Measurements from ENCODE around the gene ELAC2.

ELAC2 gene

DNA sequence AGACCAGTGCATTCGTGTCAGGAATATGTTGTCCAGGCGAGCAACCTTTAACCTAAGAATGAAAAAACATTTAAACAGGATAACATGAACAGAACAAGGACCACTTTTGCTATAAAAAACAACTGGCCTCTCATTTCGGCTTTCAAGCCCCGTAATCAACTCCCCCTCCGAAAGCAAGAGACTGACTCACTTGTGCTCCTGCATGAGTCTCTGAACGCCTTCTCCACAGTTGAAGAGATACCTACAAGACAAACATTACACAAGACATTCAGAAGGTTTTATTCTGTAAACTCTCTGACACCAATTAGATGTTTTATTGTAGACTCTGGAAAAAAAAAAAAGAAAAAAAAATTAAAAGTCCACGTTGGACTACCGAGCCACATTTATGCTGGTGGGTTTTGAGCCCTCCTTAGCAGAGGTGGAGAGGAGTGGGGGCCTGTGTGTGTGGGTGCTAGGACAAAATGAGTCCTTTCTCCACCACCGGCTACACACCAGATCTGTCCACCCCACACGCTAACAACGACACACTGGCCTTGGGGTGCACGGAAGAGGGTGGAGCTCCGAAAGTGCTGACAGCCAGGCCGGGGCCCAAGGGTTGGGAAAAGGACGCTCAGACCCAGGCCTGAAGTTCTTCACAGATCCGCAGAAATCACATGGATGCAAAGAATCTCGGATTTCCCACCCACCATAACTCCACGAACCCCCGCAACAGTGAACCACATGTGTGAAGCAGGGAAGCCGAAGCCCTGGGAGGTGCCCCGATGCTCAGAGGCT is 759 bp downstream of the ELAC2 start:
- DNase-seq: no peak

GRCh38 chr17:13014801-13015200 is 3.0 kb downstream of the ELAC2 start:
- DNase-seq: no peak

- no peak for DNase-seq
These were observed 6.9 kb downstream of the ELAC2 start for GRCh38 chr17:13010959-13011358.

DNA sequence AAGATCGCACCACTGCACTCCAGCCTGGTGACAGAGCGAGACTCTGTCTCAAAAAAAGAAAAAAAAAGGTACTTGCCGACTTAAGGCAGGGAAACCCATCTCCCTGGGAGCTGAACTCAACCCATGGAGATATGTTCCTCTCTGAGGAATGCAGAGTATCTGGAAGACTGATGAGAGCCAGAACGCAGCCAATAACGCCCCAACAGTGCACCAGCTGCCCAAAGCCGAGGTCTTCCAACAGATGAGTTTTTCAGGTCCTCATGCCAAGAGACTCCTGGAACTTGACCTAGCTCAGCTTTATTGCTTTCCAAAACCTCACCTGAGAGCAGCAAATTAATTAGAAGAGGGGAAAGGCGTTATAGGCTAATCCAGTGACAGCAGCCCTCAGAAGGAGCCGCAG is 9.4 kb downstream of the ELAC2 start:
- DNase-seq: no peak

DNA sequence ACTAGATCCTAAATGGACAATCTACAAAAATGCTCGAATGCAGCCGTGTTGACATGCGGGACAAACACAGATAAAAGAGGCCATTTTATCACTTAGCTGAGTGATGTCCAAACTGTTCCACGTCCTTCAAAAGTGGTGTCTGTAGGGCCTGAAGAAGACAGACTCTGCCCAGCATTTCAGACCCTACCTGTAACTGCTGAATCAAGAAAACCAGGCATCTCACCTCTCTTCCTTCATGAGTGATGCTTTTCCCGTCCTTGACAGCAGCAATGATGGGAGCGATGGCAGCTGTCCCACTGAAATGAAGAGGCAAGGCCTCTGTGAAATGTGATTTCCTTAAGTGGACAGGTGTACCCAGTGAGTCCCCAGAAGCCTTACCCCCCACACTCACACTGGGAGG is 12.3 kb downstream of the ELAC2 start:
- DNase-seq: no peak

DNA sequence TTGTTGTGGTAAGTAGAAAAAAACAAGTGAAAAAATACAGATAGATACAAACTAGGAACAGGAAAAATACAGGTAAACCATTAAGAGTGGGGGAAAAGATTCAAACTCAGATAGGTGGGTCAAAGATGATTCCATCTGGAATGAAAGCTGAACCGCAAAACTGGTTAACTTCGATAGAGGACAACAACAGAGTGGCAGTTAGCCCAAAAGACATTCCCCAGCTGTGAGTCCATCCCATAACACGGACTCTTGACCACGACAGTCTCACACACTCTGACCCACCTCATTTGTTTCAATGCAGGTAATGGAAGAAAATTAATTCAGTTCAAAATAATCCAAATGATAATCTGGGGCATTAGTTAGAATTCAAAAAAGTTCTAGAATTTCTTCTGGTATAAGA is 13.5 kb downstream of the ELAC2 start:
- DNase-seq: no peak

DNA sequence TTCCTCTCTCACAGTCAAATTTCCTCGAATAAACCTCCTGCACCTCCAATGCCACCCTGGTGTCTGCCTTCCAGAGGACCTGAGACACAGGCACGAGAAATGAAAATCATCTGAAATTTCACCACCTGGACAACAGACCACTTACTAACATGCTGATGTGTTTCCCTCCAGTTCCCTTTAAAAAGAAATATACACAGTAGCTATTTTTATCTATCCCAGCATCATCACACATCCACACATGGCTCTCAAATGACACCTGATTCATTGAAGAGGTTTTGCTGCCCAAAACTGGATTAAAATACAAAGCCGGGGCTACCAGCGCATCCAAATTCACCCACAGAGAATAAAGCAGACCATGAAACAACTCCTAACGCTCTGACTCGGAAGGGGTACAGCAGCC is 13.9 kb downstream of the ELAC2 start:
- DNase-seq: no peak

DNA sequence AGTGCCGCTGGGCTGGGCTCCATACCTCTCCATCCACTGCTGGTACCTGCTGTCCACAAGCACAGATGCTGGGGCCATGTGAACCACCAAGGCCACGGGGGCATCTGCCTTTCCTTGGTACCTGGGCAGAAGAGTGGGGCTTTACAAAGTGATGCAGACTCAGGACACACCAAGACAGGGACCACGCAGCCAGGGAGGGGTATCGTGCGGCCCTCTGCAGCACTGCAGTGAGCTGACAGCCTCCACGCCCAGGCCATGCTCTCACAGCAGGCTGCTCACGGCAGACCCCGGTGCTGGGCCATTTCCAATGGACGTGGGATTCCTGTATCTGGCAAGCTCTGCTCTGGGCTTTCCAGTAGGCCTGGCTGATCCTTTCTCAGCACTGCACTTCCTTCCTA is 14.4 kb downstream of the ELAC2 start:
- no peak for DNase-seq

- no peak for DNase-seq
These were observed 14.9 kb downstream of the ELAC2 start for GRCh38 chr17:13002761-13003453.

DNA sequence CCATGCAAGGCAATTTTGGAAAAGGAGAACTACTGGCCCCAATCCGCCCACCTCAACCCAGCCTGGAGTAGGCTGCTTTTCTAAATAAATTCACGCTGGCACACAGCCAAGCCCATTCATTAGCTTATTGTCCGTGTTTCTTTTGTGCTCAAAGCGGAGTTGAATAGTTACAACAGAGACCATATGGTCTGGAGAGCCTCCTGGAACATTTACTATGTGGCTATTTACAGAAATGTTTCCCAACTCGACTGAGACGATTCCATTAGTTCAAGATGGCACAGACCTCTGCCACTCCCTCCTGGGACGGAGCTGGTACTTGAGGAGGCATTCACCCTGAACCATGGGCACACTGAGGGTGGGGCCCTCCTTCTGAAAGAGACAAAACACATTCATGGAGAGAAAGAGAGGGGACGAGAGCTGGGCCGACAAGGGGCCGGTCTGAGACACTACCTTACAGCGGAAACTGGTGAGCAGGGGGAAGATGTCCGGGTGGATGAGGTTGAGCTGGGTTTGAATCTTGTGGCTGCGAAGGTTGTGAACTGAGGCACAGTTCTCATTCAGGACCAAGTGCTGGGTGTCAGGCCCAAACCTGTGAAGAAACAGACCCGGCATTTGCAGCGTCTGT is 15.7 kb downstream of the ELAC2 start:
- DNase-seq: no peak

DNA sequence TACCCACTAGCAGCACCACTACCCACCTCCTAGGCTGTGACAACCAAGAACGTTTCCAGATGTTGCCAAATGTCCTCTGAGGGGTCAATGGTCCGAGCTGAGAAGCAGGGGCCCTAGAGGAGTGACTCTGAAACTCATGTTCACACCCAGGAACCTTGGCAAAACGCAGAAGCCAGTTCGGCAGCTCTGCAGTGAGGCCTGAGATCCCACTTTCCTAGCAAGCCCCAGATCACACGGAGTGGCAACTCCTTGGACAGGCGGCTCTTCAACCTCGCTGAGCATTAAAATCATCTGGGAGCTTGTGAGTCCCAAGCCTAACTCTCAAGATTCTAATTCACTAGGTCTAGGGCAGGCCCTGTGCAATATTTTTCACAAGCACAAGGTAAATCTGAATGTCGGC is 17.3 kb downstream of the ELAC2 start:
- DNase-seq: no peak

GRCh38 chr17:12998874-12999273 is 19.0 kb downstream of the ELAC2 start:
- no peak for DNase-seq

DNA sequence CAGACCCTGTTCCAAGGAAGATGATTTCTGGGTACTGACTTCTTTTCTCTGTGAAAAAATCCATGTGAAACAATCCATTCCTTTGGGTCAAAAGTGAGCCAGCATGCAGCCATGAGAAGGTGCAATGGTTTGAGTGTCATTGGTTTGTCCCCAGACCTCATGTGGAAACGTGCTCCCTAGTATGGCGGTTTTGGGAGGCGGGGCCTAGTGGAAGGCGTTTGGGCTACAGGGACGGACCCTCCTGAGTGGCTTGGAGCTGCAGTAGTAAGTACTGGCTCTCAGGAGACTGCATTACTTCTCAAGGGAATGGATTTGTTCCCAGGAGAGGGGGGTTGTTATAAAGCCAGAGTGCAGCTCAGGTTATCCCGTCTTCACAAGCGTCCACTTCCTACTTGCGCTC is 19.4 kb downstream of the ELAC2 start:
- no peak for DNase-seq

DNA sequence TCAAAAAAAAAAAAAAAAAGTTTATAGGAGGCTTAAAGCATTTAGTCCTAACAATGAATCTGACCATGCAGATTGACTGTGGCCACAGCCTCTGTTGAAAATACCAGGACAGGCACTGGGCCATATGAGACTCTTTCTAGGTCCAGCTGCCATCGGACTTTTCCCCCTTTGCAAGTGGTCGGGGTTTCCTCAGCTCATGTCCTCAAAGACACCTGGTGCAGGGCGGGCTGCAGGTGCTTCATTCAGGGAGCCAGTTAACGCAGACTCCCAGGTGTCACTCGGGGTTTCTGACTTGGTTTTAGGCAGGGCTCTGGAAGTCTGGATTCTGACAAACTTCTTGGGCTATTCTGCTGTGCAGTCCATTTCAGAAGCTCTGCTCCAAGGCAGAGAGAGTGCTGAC is 20.9 kb downstream of the ELAC2 start:
- DNase-seq: no peak

- no peak for DNase-seq
These were observed 21.5 kb downstream of the ELAC2 start for GRCh38 chr17:12996357-12996756.

GRCh38 chr17:12995896-12996295 is 21.9 kb downstream of the ELAC2 start:
- DNase-seq: no peak

- DNase-seq: no peak
These were observed 22.5 kb downstream of the ELAC2 start for GRCh38 chr17:12995106-12995895.

GRCh38 chr17:12994341-12995074 is 23.3 kb downstream of the ELAC2 start:
- no peak for DNase-seq

GRCh38 chr17:12993631-12994030 is 24.2 kb downstream of the ELAC2 start:
- no peak for DNase-seq

GRCh38 chr17:12992676-12993075 is 25.2 kb downstream of the ELAC2 start:
- DNase-seq: no peak

DNA sequence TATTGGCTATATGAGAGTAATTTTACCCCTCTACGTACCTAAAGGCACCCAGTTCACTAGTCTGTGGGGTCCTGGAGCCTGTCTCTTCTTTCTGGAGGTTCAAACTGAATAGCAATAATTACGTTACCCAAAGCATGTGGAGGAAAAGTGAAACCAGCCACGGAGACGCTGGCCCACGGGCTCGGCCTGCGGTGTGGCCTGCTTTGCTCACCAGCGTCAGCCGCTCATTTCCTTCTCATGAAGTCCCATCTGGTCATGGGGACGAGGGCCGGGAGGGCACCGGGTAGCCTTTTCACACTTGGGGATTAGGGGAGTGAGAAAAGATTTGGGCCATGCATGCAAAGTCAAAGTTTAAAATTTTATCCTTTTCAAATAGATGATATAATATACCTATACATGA is 26.9 kb downstream of the ELAC2 start:
- DNase-seq: no peak

- no peak for DNase-seq
These were observed 27.6 kb downstream of the ELAC2 start for GRCh38 chr17:12990041-12990808.

Data from GDM1 (cell line).